Measurements from ENCODE around the gene SLC25A45.

Gene SLC25A45

GRCh38 chr11:65386307-65387140, 4.1 kb upstream of the SLC25A45 start, which contains the start of gene FRMD8:
FRMD8 (plus strand) TSS chr11:65386637; CDS start chr11:65387037, 400 bp downstream.
- DNase-seq (ENCODE audit: low spot score) = peak; percentile 90

GRCh38 chr11:65384301-65384889, 1.9 kb upstream of the SLC25A45 start:
- no peak for DNase-seq (ENCODE audit: low spot score)

- no peak for DNase-seq (ENCODE audit: low spot score)
These were observed 1.3 kb upstream of the SLC25A45 start for GRCh38 chr11:65383778-65384177.

- DNase-seq (ENCODE audit: low spot score) = no peak
These were observed 440 bp upstream of the SLC25A45 start for GRCh38 chr11:65382804-65383368.

GRCh38 chr11:65381716-65382032, 772 bp downstream of the SLC25A45 start:
- no peak for DNase-seq (ENCODE audit: low spot score)

- DNase-seq (ENCODE audit: low spot score) = no peak
These were observed 1.9 kb downstream of the SLC25A45 start for GRCh38 chr11:65380460-65381119.

- no peak for DNase-seq (ENCODE audit: low spot score)
These were observed 2.6 kb downstream of the SLC25A45 start for GRCh38 chr11:65379698-65380459.

GRCh38 chr11:65378928-65379638, 3.4 kb downstream of the SLC25A45 start:
- DNase-seq (ENCODE audit: low spot score) = no peak

- no peak for DNase-seq (ENCODE audit: low spot score)
These were observed 4.1 kb downstream of the SLC25A45 start for GRCh38 chr11:65378208-65378927.

GRCh38 chr11:65377777-65378176, 4.7 kb downstream of the SLC25A45 start:
- no peak for DNase-seq (ENCODE audit: low spot score)

- no peak for DNase-seq (ENCODE audit: low spot score)
These were observed 5.4 kb downstream of the SLC25A45 start for GRCh38 chr11:65377036-65377435.

GRCh38 chr11:65376138-65376713, 6.2 kb downstream of the SLC25A45 start:
- DNase-seq (ENCODE audit: low spot score) = no peak

- DNase-seq (ENCODE audit: low spot score) = no peak
These were observed 7.4 kb downstream of the SLC25A45 start for GRCh38 chr11:65375012-65375411.

GRCh38 chr11:65373839-65374580, 8.4 kb downstream of the SLC25A45 start:
- no peak for DNase-seq (ENCODE audit: low spot score)

GRCh38 chr11:65370659-65371049, 11.8 kb downstream of the SLC25A45 start:
- DNase-seq (ENCODE audit: low spot score) = no peak

GRCh38 chr11:65366340-65366773, 16.1 kb downstream of the SLC25A45 start:
- no peak for DNase-seq (ENCODE audit: low spot score)

GRCh38 chr11:65363770-65364169, 18.7 kb downstream of the SLC25A45 start:
- no peak for DNase-seq (ENCODE audit: low spot score)

GRCh38 chr11:65362966-65363365, 19.5 kb downstream of the SLC25A45 start:
- no peak for DNase-seq (ENCODE audit: low spot score)

- no peak for DNase-seq (ENCODE audit: low spot score)
These were observed 20.0 kb downstream of the SLC25A45 start for GRCh38 chr11:65362320-65362931.
